Stimulated activated CD8-positive, alpha-beta memory T cell treated with anti-CD3 and anti-CD28 coated beads, Interleukin-12 subunit alpha, Interleukin-12 subunit beta, amount 100 ng/mL, for 24 hours (primary cell): ENCODE data around the gene ELAVL1.
"Not testable (repeated sequence)": the region's sequence is repeated elsewhere in the genome, so short reads cannot be mapped to it uniquely, and the experiment has no call there.

Source experiments
- DNase-seq: peaks from one replicate; pipeline ENCODE4 v3.0.0-alpha.2; 2020; ENCODE audit errors: extremely low read depth

The ELAVL1 gene

DNA sequence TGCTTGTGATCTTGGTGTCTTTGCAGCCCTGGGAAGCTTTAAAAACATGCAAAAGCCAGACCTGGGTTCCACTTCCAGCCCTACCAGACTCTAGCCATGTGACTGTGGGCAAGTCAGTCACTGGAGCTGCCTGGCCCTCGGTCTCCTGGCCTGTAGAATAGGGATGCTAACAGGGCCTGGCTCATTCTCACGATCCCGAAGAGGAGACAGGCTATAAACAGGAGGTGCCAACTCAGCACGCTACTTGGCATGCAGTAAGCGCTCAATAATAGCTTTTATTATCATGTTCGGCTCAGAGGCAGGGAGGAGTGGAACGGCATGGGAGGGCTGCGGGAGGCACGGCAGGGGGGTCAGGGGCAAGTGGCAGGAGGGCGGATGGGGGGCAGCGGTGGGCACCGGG lies 81.2 kb downstream of the ELAVL1 start:
- no peak for DNase-seq

DNA sequence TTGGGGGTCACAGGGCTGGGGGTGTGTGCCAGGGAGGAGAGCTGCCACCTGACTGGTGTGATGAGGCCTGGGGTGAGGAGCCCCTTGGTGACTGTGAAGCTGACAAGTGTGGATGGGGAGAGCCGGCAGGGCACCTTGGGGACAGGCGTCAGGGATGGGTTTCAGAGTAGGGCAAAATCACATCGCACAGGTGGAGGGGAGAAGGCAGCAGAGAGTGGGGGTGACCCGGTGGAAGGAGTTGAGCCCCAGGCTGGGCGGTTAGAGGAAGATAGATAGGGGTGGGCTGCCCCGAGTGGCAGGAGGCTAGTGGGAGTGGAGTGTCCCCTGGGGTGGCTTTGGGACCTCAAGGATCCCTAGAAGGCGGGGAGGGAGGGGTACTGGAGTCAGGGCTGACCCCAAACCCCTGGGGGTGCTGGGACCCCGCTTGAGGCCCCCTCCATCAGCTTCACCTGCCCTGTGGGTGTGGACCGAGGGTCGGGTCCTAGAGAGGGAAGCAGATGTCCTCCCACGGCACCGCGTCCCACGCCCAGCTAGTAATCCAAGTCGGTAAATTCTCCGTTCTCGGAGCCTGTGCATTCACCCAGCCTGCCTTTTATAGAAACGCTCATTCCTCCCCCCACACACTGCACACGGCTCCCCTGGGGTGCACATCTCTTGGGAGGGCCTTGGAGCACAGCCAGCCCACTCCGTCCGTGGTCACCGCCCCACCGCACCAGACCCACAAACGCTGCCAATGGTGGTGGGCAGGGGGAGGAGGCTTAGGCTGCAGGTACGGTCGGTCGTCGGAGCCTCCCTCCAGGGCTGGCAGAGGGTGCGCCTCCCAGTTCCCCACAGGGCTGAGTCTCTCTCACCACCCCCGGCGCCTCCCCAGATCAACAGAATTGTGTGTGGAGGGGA lies 81.9 kb downstream of the ELAVL1 start:
- no peak for DNase-seq

- DNase-seq = no peak
Observed at GRCh38 chr19:7922836-7923195, 82.6 kb downstream of the ELAVL1 start.

DNA sequence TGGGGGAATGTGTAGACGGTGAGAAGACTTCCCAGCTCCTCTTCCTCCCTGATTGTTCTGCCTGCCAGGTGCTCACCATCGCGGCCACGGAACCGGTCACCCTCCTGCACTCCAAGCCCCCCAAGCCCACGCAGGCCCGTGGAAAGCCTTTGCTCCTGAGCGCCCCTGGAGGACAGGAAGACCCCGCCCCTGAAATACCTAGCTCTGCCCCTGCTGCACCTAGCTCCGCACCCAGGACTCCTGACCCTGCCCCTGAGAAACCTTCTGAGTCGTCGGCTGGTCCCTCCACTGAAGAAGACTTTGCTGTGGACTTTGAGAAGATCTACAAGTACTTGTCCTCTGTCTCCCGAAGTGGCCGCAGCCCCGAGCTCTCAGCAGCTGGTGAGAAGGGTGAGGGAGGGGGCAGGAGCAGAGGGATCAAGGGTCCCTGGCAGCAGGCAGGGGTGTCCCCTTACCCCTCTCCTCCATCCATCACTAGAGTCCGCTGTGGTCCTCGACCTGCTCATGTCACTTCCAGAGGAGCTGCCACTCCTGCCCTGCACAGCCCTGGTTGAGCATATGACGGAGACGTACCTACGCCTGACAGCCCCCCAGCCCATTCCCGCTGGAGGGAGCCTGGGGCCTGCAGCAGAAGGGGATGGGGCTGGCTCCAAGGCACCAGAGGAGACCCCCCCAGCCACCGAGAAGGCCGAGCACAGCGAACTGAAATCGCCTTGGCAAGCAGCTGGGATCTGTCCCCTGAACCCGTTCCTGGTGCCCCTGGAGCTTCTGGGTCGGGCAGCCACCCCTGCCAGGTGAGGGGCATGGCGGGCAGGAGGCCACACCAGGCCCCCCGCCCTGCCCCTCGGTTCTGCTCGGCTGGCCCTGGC lies 83.2 kb downstream of the ELAVL1 start:
- DNase-seq = no peak

DNA sequence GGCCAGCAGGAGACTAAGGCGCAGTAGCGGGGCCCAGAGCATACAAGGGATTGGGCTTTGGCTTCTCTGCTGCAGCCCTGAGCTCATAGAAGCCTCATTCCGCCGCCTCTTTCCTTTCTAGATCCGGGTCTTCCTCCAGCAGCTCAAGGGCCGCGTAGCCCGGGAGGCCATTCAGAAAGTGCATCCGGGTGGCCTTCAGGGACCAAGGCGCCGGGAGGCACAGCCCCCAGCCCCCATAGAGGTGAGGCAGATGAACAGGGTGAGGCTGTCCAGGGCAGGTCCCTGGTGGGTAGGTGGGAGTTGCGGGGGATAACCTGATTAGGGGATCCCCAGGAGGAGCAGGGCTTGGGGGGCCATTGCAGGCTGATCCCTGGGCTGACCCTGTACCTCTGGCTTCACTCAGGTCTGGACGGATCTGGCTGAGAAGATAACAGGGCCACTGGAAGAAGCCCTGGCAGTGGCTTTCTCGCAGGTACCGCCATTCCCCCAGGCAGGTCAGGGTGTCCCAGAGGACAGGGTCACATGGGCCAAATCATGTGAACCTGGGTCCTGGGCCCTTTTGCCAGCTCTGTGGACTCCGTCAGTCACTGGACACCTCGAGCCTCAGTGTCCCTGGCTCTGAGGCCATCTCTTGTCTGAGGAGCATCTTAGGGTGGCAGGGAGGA lies 84.0 kb downstream of the ELAVL1 start:
- no peak for DNase-seq

- DNase-seq = peak; percentile 100
Observed at GRCh38 chr19:7920519-7921301, 84.7 kb downstream of the ELAVL1 start.

DNA sequence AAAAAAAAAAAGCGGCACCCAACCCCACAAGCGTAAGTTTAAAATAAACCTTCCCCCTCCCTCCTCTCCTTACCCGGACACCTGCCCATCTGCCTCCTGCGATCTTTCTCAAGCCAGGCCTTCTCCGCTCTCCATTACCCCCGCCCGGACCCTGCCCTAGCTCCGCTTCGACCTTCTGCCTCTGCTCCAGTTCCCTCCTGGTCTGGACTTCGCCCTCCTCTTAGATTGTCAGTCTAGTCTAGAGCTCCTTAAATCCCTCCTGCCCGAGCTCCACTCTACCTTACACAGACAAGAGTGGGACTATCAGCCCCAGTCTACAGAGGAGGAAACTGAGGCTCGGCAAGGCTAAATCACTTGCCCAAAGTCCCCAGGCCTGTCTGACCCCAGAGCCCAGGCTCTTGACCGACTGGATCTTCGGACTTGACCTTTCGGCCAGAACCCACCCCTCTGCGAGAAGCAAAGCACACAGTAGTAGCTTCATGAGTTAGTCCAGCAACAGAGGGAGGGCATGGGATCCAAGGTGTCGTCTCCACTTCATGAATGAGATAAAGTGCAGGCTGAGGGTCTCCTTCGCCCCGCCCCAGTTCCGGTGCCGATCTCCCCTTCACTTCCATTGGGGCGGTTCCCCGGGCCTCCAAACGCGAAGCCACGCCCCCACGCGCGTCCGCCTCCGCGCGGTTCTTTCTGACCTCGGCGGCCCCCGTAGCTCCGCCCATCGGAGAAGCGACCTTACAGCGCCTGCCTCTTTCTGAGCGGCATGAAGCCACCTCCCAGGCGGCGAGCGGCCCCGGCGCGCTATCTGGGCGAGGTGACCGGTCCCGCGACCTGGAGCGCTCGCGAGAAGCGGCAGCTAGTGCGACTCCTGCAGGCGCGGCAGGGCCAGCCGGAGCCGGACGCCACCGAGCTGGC lies 85.6 kb downstream of the ELAVL1 start, which contains the start of gene SNAPC2:
TSS of gene SNAPC2 (plus strand) at position 729 of the 909 bp plus-strand sequence. CDS start at position 758, 29 bp downstream.
- peak; percentile 91 for DNase-seq

DNA sequence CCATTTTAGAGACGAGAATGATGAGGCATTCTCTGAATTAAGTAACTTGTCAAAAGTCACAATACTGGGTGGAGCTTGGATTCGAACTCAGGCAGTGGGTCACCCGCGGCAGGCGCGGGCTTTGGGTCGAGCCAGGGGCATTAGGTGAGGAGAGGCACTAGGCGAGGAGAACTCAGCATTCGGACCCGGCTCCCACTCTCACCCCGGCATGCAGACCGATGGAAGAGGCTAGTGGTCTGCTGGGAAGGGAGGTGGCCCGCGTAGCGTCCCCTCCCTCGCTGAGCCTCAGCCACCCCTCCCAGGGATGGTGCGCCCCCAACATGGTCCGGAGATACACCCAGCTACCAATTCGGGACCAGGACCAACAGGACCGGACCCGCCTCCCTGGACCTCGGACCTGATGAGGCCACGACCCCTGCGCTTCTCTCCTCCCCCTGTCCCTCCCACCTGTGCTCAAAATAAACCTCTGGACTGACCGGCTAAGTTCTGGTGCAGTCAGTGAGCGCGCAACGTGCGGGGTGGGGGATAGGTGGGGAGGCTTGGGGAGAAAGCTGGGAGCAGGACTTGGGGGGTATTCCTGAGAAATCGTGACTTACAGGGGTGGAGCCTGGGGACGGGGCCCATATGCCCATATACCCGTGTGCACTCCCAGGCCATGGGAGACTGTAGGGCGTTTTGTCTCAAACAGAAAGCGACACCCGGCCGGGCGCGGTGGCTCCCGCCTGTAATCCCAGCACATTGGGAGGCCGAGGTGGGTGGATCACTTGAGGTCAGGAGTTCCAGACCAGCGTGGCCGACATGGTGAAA lies 86.6 kb downstream of the ELAVL1 start:
- DNase-seq = no peak

DNA sequence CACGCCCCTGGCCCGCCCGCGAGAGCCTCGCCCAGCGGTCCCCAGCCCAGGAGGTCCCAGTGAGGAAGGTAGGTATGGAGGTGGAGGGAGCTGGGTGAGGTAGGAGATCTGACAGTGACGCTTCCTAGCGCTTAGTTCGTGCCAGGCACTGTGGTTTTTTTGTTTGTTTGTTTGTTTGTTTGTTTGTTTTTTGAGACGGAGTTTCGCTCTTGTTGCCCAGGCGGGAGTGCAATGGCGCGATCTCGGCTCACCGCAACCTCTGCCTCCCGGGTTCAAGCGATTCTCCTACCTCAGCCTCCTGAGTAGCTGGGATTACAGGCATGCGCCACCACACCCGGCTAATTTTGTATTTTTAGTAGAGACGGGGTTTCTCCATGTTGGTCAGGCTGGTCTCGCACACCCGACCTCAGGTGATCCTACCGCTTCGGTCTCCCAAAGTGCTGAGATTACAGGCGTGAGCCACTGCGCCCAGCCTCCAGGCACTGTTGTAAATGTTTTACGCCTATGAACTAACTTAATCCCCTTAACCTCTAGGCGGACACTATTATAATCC lies 87.3 kb downstream of the ELAVL1 start:
- DNase-seq = not testable (repeated sequence)

GRCh38 chr19:7917267-7918061 lies 88.0 kb downstream of the ELAVL1 start:
- no peak for DNase-seq

GRCh38 chr19:7916955-7917266 lies 88.5 kb downstream of the ELAVL1 start:
- no peak for DNase-seq

DNA sequence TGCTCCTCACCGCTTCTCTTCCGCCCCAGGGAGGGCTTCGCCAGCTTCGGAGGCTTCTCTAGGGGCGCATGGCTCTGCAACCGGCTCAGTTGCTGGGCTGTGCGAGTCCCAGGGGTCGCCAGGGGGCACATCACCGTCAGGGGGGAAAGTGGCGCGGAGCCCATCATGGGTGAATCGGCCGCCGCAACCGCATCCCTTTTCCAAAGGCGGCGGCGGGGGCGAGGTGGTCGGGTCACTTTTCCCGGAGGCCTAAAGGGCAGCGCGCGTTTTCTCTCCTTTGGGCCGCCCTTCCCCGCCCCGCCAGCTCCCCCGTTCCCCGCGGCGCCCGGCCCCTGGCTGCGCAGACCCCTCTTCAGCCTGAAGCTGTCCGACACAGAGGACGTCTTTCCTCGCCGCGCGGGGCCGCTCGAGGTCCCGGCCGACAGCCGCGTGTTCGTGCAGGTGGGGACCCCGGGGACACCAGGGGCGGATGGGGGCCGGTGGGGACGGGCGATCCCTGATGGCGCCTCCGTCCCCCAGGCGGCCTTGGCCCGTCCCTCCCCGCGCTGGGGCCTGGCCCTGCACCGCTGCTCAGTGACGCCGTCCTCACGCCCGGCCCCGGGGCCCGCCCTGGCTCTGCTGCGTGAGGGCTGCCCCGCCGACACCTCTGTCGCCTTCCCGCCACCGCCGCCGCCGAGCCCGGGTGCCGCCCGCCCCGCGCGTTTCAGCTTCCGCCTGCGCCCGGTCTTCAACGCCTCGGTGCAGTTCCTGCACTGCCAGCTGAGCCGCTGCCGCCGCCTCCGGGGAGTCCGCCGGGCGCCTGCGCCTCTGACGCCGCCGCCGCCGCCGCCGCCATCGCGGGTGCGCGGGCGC lies 89.1 kb downstream of the ELAVL1 start:
- no peak for DNase-seq

DNA sequence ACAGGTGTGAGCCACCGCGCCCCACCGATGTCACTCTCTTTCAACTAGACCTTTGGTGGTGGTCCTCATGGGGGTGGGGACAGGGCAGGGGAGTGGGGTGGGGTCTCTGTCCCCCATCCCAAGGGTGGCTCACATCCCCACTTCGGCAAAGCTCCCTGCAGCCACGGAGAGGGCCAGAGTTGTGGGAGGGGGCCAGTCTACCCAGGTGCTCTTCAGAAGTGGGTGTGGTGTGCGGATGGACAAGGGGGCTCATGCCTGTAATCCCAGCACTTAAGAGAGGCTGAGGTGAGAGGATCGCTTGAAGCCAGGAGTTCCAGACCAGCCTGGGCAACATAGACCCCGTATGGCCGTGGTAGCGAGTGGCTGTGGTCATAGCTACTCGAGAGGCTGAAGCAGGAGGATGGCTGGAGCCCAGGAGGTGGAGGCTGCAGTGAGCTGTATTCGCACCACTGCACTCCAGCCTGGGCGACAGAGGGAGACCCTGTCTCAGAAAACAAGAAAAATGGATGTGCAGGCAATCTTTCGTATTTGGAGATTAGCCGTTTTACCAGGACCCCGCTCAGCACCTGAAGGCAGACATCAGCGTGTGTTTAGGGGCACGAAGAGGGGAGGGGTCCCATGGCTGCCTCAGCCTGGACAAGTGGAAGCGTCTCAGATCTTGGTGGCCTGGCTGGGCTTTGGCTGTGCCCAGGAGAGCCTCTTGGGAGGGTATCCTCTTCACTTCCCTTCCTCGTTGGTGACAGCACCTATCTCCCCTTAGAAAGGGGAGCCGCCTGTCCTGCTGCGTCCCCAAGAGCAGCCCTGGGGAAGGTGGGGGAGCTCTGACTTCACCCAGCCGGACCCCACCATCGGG lies 90.0 kb downstream of the ELAVL1 start:
- DNase-seq = no peak

DNA sequence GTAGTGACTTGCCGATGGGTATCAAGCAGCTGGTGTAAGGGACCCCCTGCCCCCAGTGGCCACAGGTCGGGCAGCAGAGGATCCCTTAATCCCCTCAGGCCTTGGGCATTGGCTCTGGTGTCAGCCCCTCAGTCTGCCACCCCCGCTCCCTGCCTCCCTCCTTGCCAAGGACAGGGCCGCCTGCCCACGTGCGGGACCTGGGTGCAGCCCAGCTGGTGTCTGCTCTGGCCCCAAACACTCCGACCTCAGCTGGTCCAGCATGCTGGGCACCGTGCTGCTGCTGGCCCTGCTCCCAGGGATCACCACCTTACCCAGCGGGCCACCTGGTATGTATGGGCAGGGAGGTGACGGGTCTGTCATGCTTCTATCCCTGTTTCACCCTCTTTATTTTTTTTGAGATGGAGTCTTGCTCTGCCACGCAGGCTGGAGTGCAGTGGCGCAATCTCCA lies 90.8 kb downstream of the ELAVL1 start, which contains the start of gene TGFBR3L:
TSS of gene TGFBR3L (plus strand) at position 233 of the 448 bp plus-strand sequence.
- no peak for DNase-seq

- DNase-seq = no peak
Observed at GRCh38 chr19:7914099-7914498, 91.3 kb downstream of the ELAVL1 start.

DNA sequence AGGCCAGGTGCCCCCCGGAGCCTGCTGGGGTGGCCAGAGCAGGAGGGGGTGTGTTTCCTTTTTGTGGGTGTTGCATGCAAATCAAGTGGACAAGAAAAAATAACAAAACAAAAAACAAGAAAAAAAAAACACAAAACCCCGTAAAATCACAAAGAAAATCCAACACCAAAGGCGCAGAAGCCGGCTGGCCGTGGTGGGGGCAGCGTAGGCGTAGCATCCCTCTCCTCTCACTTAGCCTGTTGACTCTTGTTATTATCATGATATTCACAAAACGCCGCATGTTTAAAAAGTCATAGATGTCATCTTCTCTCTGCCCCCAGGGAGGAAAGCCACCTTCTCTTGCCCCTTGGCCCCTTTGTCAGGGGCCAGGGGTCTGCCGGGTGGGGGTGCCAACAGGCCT lies 91.8 kb downstream of the ELAVL1 start:
- no peak for DNase-seq
